Ammon's horn (tissue), 1 donor: ENCODE data around the gene CLEC14A.

Experiments
- DNase-seq: peaks from one replicate; pipeline ENCODE4 v3.0.0-alpha.2; 2016; ENCODE audit warnings: low spot score

Gene CLEC14A

GRCh38 chr14:38248321-38249028 lies 7.4 kb downstream of the CLEC14A start:
- DNase-seq, result no peak

DNA sequence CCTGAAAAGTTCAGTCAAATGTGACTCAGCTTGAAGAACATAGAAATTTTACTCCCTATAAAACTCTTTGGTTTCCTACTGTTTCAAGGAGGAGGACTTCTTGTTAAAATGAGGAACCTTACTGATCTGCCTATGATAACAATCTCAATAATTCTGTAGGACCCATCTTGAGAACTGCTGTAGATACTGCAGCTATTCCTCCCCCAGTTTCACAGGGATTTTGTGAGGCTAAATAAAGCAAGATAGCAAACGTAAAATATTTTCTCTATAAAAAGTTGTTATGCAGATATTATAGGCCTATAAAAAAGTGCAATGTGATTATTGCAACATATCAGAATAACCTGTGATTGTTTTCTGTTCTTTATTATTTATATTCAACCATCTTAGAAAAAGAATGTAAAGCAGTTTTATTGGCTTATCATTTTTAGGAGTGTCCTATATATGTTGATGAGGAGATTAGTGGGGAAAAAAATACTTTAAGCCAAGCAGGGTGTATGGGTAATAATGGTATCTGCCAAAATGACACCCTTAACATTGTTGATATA lies 12.1 kb downstream of the CLEC14A start:
- no peak for DNase-seq

DNA sequence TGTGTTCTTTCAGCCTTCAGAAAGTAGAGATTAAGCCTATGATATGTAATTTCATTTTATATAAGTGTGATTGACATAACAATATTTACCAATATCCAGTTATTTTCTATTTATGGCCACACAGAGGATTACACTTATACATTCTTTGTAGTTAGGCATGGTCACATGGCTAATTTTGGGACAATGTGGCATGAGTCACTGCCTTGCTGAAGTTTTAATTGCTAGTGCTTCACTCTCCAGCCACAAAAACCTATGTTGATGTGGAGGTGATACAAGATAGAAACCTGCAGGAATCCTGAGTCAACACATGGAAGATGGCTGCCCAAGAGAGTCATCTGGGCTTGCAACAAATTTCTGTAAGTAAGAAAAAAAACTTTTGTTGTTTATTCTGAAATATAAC lies 17.0 kb downstream of the CLEC14A start:
- DNase-seq, result no peak

GRCh38 chr14:38238332-38238731 lies 17.6 kb downstream of the CLEC14A start:
- DNase-seq, result no peak

- DNase-seq, result no peak
These were observed 22.7 kb downstream of the CLEC14A start for GRCh38 chr14:38233218-38233617.

DNA sequence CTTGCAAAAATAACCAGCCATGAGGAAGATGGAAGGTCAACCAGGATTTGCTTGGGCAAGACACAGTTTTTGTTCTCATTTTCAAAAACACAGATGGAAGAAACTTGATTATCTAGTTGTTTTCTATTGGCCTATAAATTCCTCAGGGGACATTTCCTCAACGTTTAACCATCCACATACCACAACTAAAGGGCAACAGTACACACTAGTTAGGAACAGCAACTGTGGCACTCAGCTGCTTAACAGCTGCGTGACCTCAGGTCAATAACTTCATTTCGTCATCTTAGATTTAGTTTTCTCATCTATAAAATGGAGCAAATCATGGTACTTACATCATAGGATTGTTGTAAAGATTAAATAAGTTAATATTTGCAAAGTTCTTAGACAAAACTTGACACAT lies 29.5 kb downstream of the CLEC14A start:
- DNase-seq, result no peak

- no peak for DNase-seq
These were observed 29.9 kb downstream of the CLEC14A start for GRCh38 chr14:38225946-38226345.

DNA sequence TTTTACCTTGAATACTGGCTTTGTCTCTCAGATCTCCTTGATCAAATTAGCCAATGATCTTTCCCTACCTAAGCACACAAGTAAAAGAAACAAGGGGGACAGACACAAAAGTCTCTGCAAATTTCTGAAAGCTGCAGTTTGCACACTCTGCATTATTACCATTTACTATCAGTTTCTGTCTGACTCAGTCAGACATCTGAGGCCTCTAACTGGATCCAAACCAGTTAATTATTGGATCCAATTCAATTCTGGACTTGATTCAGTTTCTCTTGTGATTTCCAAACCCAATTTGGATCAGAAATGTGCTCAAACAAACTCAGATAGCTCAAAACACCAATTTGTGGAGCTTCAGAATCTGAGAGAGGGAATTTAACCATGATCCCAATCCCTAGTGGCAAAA lies 31.6 kb downstream of the CLEC14A start:
- DNase-seq, result no peak

DNA sequence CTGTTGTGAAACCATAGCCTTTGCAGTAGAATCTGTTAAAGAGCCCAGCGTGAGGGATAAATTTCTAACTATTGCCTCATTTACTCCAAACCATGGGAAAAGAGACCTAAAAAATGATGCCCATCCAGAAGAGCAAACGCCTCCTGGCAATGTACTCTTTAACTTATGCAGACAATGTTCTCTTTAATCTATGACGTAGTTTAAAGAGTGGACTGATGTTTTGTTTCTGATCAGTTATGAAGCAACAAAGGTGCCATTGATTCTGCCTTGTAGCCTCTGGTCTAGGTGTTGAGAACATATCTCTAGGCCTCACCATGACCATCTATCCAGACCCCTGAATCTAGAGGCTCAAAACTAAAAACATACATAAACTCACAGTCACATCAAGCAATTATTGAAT lies 34.8 kb downstream of the CLEC14A start:
- no peak for DNase-seq

- DNase-seq, result no peak
These were observed 38.3 kb downstream of the CLEC14A start for GRCh38 chr14:38217553-38217952.

DNA sequence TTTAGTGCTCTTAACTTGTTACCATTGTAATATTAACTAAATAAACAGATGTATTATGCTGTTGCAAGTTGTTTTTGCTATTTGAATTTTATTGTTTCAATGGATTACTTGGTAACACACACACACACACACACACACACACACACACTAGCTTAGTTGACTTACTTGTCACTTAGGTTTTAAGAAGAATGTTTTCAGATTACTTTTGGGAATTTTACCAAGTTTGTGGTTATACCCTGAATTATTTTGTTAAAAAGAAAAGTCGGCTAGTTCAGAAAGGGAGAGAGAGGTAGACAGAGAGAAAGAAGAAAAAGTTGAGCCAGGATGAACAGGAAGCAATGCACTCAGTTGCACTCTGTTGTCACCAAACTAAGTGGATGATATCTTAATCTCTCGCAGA lies 42.9 kb downstream of the CLEC14A start:
- no peak for DNase-seq

GRCh38 chr14:38212111-38212510 lies 43.8 kb downstream of the CLEC14A start:
- no peak for DNase-seq

- no peak for DNase-seq
These were observed 44.6 kb downstream of the CLEC14A start for GRCh38 chr14:38211255-38211735.

GRCh38 chr14:38210587-38211216 lies 45.2 kb downstream of the CLEC14A start:
- DNase-seq, result no peak

- peak; percentile 5 for DNase-seq
These were observed 46.0 kb downstream of the CLEC14A start for GRCh38 chr14:38209572-38210557.

GRCh38 chr14:38208618-38209562 lies 47.0 kb downstream of the CLEC14A start:
- peak; percentile 17 for DNase-seq

GRCh38 chr14:38207736-38208617 lies 47.9 kb downstream of the CLEC14A start, which contains the start of gene SSTR1:
Gene SSTR1, plus strand, starts transcription at chr14:38207904. Its CDS starts 1,486 bp downstream, at chr14:38209390.
- DNase-seq, result peak; percentile 30

- DNase-seq, result no peak
These were observed 48.5 kb downstream of the CLEC14A start for GRCh38 chr14:38207377-38207735.

DNA sequence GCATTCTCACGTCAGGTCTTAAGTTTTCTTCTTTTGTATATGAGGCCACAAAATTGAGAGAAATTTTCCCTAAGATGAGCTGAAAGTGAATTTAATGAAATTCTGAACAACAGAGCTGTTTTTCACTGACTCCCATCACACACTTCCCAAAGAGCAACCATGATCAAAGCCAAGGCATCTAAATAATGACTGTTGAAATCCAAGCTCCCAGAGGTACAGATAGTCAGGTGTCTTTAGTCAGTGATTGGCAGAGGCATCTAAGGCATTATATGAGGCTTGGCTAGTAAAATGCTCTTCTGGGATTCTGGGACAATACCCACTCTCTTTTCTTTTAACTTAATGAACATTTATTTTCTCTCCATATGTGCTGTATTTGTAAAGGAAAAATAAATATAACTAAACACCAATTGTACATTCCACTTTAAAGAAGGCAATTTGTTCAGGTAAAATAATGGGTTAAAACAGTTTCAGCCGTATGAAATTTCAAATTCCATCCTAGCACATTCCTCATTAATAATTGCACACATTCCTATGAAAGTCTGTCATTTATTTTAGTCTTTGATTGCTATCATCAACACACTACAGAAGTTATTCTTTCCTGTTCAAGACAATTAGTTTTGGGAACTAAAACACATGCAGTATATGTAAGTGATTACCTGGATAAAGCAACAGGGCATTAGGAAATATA lies 49.1 kb downstream of the CLEC14A start:
- no peak for DNase-seq
